GM23338 (cell line): ENCODE measurements around the gene ZDHHC12. TPM values are rescaled to one million over a fixed set of nuclear protein-coding genes. Genes with fewer than 3 reads are reported as not detected.

Source experiments
- ATAC-seq: fragments of 200-7000 bp; cut with Tn5 transposase; 3 replicates; pipeline ENCODE4 v1.9.1; 2020
- DNase-seq: peaks from one replicate; pipeline ENCODE4 v3.0.0-alpha.2; 2015; ENCODE audit warnings: low spot score
- H2AFZ ChIP-seq: fragments of 200-600 bp; sonication (generic); 2 replicates; pipeline ENCODE4 v1.8.0; 2016; ENCODE audit warnings: antibody characterized with exemption, mild to moderate bottlenecking, moderate library complexity
- H3F3A ChIP-seq: fragments of 200-600 bp; sonication (generic); replicated peaks from 2 replicates; pipeline ENCODE4 v1.8.0; 2017; ENCODE audit warnings: antibody characterized with exemption, mixed run types, low read depth
- H3K27ac ChIP-seq: fragments of 200-600 bp; sonication (generic); 2 replicates; pipeline ENCODE4 v1.6.1; 2016; ENCODE audit warnings: low read depth
- H3K27me3 ChIP-seq: fragments of 200-600 bp; sonication (generic); 2 replicates; pipeline ENCODE4 v1.8.0; 2016; ENCODE audit warnings: mild to moderate bottlenecking, mixed run types, moderate library complexity; ENCODE audit not compliant: insufficient read depth
- H3K36me3 ChIP-seq: fragments of 200-600 bp; sonication (generic); 2 replicates; pipeline ENCODE4 v1.8.0; 2016; ENCODE audit warnings: mild to moderate bottlenecking; ENCODE audit not compliant: insufficient read depth
- H3K4me1 ChIP-seq: fragments of 200-600 bp; sonication (generic); 2 replicates; pipeline ENCODE4 v1.8.0; 2016; ENCODE audit warnings: mild to moderate bottlenecking, moderate library complexity; ENCODE audit not compliant: insufficient read depth
- H3K4me2 ChIP-seq: fragments of 200-600 bp; sonication (generic); 2 replicates; pipeline ENCODE4 v1.7.1; 2017; ENCODE audit warnings: mixed run types
- H3K4me3 ChIP-seq: fragments of 200-600 bp; sonication (generic); 2 replicates; pipeline ENCODE4 v1.6.1; 2016; ENCODE audit warnings: mixed run types
- H3K79me2 ChIP-seq: fragments of 200-600 bp; sonication (generic); replicated peaks from 2 replicates; pipeline ENCODE4 v1.8.0; 2017; ENCODE audit warnings: mild to moderate bottlenecking; ENCODE audit not compliant: insufficient read depth
- H3K9me2 ChIP-seq: fragments of 200-600 bp; sonication (generic); 2 replicates; pipeline ENCODE4 v1.8.0; 2017; ENCODE audit not compliant: insufficient read depth
- H4K20me1 ChIP-seq: fragments of 200-600 bp; sonication (generic); replicated peaks from 2 replicates; pipeline ENCODE4 v1.8.0; 2017; ENCODE audit warnings: mild to moderate bottlenecking; ENCODE audit not compliant: insufficient read depth
- H3K27ac Mint-ChIP-seq: 2 replicates; pipeline ENCODE4 v1.8.0; 2020; ENCODE audit warnings: inconsistent platforms, mild to moderate bottlenecking, moderate library complexity, mixed read lengths
- H3K27me3 Mint-ChIP-seq: 3 replicates; pipeline ENCODE4 v1.8.0; 2022; ENCODE audit warnings: low read depth, mild to moderate bottlenecking, moderate library complexity, mixed read lengths, inconsistent platforms; ENCODE audit not compliant: insufficient read depth, poor library complexity
- H3K36me3 Mint-ChIP-seq: 3 replicates; pipeline ENCODE4 v1.8.0; 2021; ENCODE audit warnings: low read depth, mild to moderate bottlenecking, inconsistent platforms, moderate library complexity, mixed read lengths
- H3K4me1 Mint-ChIP-seq: 3 replicates; pipeline ENCODE4 v1.8.0; 2020; ENCODE audit warnings: mild to moderate bottlenecking, inconsistent platforms, mixed read lengths
- H3K4me3 Mint-ChIP-seq: 3 replicates; pipeline ENCODE4 v1.8.0; 2021; ENCODE audit warnings: moderate library complexity, mild to moderate bottlenecking, inconsistent platforms, mixed read lengths
- H3K9me3 Mint-ChIP-seq: 3 replicates; pipeline ENCODE4 v1.8.0; 2020; ENCODE audit warnings: moderate library complexity, mild to moderate bottlenecking, inconsistent platforms, mixed read lengths
- CREB1 ChIP-seq: fragments of 250-450 bp; sonication (Bioruptor Pico); IDR thresholded peaks from 2 replicates; pipeline ENCODE4 v1.5.0; 2020; ENCODE audit warnings: low read depth, mild to moderate bottlenecking, moderate library complexity
- CTCF ChIP-seq, 2 experiments: fragments of 200-600 bp in 1 of 2; sonication (generic) in 1 of 2; conservative IDR thresholded peaks; 2 replicates each; pipeline versions ENCODE4 v1.5.1 to v1.6.1; 2016 to 2017; ENCODE audit warnings: antibody characterized with exemption in 2 of 2, low read depth in 2 of 2, mild to moderate bottlenecking in 2 of 2, moderate library complexity in 1 of 2
- ETS1 ChIP-seq: IDR thresholded peaks from 2 replicates; pipeline ENCODE4 v1.6.1; 2016; ENCODE audit warnings: antibody characterized with exemption
- EZH2 ChIP-seq: fragments of 200-600 bp; sonication (generic); IDR thresholded peaks from one replicate; pipeline ENCODE4 v1.8.0; 2017; ENCODE audit warnings: antibody characterized with exemption, mild to moderate bottlenecking, low read depth; ENCODE audit not compliant: unreplicated experiment
- EZH2phosphoT487 ChIP-seq: fragments of 200-600 bp; sonication (generic); IDR thresholded peaks from one replicate; pipeline ENCODE4 v1.8.1; 2018; ENCODE audit warnings: antibody characterized with exemption; ENCODE audit not compliant: unreplicated experiment
- NANOG ChIP-seq: IDR thresholded peaks from 2 replicates; pipeline ENCODE4 v1.6.1; 2016; ENCODE audit warnings: antibody characterized with exemption, borderline replicate concordance
- REST ChIP-seq: IDR thresholded peaks from one replicate; pipeline ENCODE4 v1.6.1; 2018; ENCODE audit warnings: antibody characterized with exemption; ENCODE audit not compliant: unreplicated experiment
- STAT1 ChIP-seq: IDR thresholded peaks from one replicate; pipeline ENCODE4 v1.6.1; 2016; ENCODE audit warnings: antibody characterized with exemption; ENCODE audit not compliant: unreplicated experiment
- ZNF331 ChIP-seq: fragments of 250-450 bp; sonication (Bioruptor Pico); IDR thresholded peaks from 2 replicates; pipeline ENCODE4 v1.5.0; 2020; ENCODE audit warnings: low read depth, mild to moderate bottlenecking, moderate library complexity
- polyA plus RNA-seq: library from polyadenylated mRNA; unstranded; fragments of >200 nt; fragmentation: Nextera tagmentation; extraction: Ambion mirVana; gene quantifications from 2 replicates; pipeline ENCODE4 v1.2.1, GENCODE V29; 2016
- total RNA-seq: library from RNA; depleted of rRNA; stranded (reverse); fragments of >200 nt; shearing (Covaris generic); gene quantifications from 2 replicates; pipeline ENCODE4 v1.2.3, GENCODE V29; 2014

The ZDHHC12 gene
- total and polyA plus RNA-seq, 2 experiments from 2014 or later, result 47.5 to 54.1 TPM

GRCh38 chr9:128728298-128728697, 4.4 kb upstream of the ZDHHC12 start:
- ATAC-seq, result no peak
- no peak for DNase-seq
- no peak overlapping the region for H3K27ac ChIP-seq
- H3K4me2 ChIP-seq, result no peak overlapping the region
- Mint-ChIP-seq H3K27me3 (peaks cover 20% of the 10 kb centered on the region), H3K4me1 (peaks cover 18% of the 10 kb centered on the region), H3K27ac (no peak overlapping the region), H3K9me3 (no peaks in the 10 kb centered on the region; the same call in 2 of the 3 replicates), H3K4me3 (no peak overlapping the region), H3K36me3 (0 out of 3 replicates have a peak, but pooled peaks cover 3% of the 10 kb centered on the region)
- H3K4me1 ChIP-seq, result no peaks in the 10 kb centered on the region; the same call in 1 of the 2 replicates
- peaks cover 4% of the 10 kb centered on the region; the same call in 1 of the 2 replicates for H3F3A ChIP-seq
- no peak for TF ChIP-seq CREB1 (CRISPR knock-in tag)
- no peak for TF ChIP-seq REST
- no peak for TF ChIP-seq EZH2phosphoT487
- no peak for TF ChIP-seq ZNF331 (CRISPR knock-in tag)
- TF ChIP-seq STAT1, result no peak
- no peak overlapping the region for H3K4me3 ChIP-seq
- H3K79me2 ChIP-seq, result no peaks in the 10 kb centered on the region; the same call in 1 of the 2 replicates
- H3K27me3 ChIP-seq, result no peaks in the 10 kb centered on the region
- no peak overlapping the region for H2AFZ ChIP-seq
- H4K20me1 ChIP-seq, result no peaks in the 10 kb centered on the region
- no peaks in the 10 kb centered on the region for H3K9me2 ChIP-seq
- H3K36me3 ChIP-seq, result no peaks in the 10 kb centered on the region

- H4K20me1 ChIP-seq, result no peaks in the 10 kb centered on the region
- DNase-seq (no peak), ATAC-seq (no peak)
- H2AFZ ChIP-seq, result no peak overlapping the region
- H3K27me3 Mint-ChIP-seq, result peaks cover 22% of the 10 kb centered on the region
- H3K36me3 ChIP-seq, result no peaks in the 10 kb centered on the region
- H3K4me2 ChIP-seq, result no peak overlapping the region
- H3K27ac Mint-ChIP-seq, result no peak overlapping the region
- H3F3A ChIP-seq, result peaks cover 4% of the 10 kb centered on the region; the same call in 1 of the 2 replicates
- no peak overlapping the region for H3K4me3 Mint-ChIP-seq
- no peaks in the 10 kb centered on the region; the same call in 1 of the 2 replicates for H3K79me2 ChIP-seq
- H3K9me2 ChIP-seq, result no peaks in the 10 kb centered on the region
- peaks cover 20% of the 10 kb centered on the region for H3K4me1 Mint-ChIP-seq
- 0 out of 3 replicates have a peak, but pooled peaks cover 3% of the 10 kb centered on the region for H3K36me3 Mint-ChIP-seq
- H3K9me3 Mint-ChIP-seq, result no peaks in the 10 kb centered on the region; the same call in 2 of the 3 replicates
- H3K27me3 ChIP-seq, result no peaks in the 10 kb centered on the region
- TF ChIP-seq STAT1 (no peak), NANOG (no peak), CTCF (conservative IDR thresholded peaks at IDR 0.05; ENCODE audit: low read depth in 2 of 2) (no peak), EZH2 (no peak), ETS1 (no peak), ZNF331 (CRISPR knock-in tag) (no peak)
- no peak overlapping the region for H3K4me3 ChIP-seq
- peaks cover 3% of the 10 kb centered on the region for H3K4me1 ChIP-seq
- no peak overlapping the region for H3K27ac ChIP-seq
These were observed 3.8 kb upstream of the ZDHHC12 start for GRCh38 chr9:128727640-128728248.
